Measurements from ENCODE around the gene PLEKHG3.
A peak's percentile ranks its signal among the peaks of the same experiment; 100 is the strongest.

PLEKHG3 gene

GRCh38 chr14:64763085-64763782 lies 59.0 kb downstream of the PLEKHG3 start:
- no peak for DNase-seq (ENCODE audit: low read depth, low spot score)

DNA sequence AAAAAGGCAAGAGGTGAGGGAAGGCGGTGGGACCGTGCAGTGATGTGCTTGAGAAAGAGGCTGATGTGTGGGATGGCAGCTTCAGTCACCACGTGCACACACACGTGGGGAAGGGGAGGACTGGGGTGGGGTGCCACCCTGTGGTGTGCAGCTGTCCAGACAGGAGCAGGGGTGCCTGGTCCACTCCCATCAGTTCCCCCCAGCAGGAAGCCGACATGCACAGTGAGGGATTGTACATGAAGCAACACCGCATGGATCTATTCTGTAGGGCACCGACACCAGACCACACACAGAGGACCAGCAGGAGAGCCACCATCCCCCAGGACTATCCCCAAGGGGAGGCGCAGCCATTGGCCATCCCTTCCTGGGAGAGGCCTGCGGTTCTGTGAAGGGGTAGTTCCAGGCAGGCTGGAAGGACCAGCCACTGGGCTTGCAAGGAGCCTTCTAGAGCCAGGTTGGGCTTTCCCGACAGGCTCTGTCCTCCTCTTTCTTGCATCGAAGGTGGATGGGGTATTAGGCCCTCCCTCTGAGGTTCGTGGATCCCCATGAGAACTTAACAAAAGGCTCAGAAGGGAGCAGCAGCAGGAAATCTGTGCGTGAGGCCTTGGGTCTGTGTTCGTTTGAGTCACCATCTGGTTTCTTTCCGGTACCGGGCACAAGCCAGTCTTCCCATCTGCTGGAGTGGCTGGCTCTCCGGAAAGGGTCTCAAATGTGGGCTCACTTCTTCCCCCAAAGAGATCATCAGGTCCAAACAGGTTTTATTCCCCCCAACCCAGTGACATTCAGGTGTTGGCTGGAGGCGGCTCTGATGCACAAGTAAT lies 59.8 kb downstream of the PLEKHG3 start:
- DNase-seq (ENCODE audit: low read depth, low spot score), result no peak

- peak; percentile 24 for DNase-seq (ENCODE audit: low read depth, low spot score)
Observed at GRCh38 chr14:64764641-64765520, 60.7 kb downstream of the PLEKHG3 start.

- DNase-seq (ENCODE audit: low read depth, low spot score), result no peak
Observed at GRCh38 chr14:64765740-64766302, 61.6 kb downstream of the PLEKHG3 start.

DNA sequence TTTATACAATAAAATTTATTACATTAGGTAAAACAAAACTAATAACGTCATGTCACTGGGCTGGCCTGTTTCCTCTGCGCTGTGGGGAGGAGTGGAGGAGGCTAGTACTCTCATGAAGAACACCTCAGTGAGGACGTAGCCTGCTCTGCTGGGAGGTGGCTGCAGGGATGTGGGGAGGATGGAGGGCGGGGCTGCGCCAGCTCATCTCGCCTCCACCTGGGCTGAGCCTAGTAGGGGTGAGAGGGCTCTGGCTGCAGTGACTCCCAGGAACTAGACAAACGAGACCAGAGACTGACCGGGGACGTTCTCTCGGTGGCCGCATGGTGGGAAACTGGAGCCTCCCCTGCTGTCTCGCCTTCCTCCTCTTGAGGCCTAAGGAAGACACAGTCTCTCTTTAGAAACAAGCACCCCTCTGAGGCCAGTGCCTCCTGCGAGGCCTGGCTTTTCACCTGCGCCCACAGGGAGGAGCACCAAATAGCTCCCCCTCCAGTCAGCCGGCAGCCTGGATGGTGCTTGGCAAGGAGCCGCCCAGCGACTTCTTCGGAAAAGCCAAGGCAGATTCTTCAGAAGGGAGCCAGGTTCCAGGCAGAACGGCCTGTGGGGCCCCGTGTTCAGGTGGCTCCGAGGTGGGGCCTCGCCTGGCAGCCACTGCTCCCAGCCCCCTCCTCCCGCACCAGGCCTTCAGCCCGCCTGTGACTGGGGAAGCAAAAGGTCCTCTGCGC lies 62.4 kb downstream of the PLEKHG3 start:
- DNase-seq (ENCODE audit: low read depth, low spot score), result no peak

GRCh38 chr14:64767215-64767964 lies 63.2 kb downstream of the PLEKHG3 start:
- no peak for DNase-seq (ENCODE audit: low read depth, low spot score)

DNA sequence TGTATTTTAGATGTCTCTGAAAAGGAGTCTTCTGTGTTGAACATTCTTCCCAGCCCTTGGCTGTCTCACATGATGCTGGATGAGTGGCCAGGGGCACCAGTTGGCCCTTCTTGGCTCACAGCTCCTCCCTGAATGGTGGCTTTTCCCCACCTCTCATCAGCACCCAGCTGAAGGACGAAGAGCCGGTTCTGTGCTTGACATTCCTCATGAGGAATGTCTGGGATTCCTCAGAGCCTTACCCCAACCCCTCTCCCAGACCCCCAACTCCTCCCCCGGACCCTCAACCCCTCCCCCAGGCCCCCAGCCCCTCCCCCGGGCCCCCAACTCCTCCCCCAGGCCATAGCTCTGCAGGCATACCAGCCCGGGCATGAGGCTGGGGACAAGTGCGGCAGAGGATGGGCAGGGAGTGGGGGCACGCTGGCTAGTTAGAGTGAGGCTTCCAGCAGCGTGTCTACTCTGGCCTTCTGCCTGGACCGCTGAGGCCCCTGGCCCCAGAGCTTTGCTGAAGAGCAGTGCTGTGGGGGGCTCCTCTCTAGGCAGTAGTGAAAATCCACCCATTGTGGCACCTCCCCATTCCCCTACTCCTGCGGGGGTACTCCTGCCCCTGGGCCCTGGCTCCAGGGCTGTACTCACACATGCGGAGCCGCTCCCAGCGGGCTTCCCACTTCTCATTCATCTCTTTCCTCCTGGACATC lies 64.3 kb downstream of the PLEKHG3 start:
- DNase-seq (ENCODE audit: low read depth, low spot score), result no peak

DNA sequence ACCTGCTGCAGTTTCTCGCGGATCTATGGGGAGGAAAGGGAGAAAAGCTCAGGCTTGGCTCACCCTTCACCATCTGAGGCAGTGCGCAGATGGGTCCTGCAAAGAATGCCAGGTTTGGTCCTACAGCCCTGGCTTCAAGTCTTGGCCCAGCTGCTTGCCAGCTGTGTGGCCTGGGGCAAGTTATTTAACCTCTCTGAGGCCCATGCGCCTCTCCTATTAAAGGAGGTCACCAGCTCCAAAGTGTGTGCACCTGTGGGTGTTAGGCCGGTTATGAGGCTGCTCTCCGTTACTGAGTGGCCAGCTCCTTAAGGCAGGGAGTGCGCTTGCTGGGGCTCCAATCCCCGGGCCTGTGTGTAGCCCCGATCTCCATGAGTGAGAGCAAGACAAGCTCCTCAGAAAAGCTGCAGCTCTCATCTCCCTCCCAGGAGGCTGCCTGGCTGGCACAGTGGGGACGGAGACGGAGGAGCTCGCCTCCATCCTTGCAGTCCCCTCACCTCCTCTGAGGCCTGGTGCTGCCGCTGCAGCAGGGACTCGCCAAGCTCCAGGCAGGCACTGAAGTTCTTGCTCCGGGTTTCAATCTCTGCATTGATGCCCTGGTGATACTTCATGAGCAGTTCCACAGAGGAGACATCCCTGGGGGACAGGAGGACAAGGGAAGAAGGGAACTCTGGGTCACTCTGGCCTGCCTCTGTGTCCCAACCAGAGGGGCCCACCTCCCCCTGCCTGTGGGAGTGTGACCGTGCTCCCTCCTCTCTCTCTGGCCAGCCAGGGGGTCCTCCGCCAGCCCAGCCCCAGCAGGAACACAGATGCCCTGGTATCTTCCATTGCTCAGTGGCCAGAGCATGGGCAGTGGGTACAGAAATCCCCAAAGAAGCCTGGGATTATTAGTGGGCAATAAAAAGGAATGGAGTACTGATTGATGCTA lies 65.1 kb downstream of the PLEKHG3 start:
- DNase-seq (ENCODE audit: low read depth, low spot score), result no peak

DNA sequence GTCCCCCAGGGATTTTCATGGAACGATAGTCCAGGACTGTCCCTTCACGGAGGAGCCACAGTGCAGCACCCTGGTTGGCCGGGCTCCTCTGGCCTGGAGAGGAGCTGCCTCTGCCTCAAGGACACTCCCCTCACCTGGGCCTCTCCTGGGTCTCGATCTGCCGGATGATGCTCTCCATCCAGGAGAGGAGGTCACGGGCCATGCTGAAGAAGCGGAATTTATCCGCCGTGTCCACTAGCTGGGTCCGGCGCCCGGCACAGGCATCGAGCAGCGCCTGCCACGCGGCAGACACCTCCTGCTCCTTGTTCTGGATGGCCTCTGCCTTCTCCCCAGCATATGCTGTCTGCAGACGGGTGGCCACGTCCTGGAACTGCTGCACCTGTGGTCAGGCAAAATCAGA lies 66.5 kb downstream of the PLEKHG3 start:
- DNase-seq (ENCODE audit: low read depth, low spot score), result no peak

DNA sequence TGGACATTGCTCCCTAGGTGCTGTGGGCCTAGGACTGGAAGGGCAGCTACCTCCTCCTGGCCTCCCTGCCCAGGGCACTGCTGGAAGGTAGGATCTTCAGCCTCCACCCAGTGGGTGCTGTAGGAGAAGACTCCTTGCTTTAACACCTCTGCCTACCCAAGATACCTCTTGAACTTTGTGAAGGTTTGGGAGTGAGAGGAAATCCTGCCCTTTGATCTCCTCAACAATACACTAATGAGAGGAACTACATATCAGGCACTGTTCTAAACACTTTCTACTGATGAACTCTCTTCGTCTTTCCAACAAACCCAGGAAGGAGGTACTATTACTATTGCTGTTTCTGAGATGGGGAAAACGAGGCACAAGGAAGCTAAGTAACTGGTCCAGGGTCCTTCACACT lies 66.9 kb downstream of the PLEKHG3 start:
- DNase-seq (ENCODE audit: low read depth, low spot score), result no peak

GRCh38 chr14:64772397-64772950 lies 68.2 kb downstream of the PLEKHG3 start:
- no peak for DNase-seq (ENCODE audit: low read depth, low spot score)

GRCh38 chr14:64773046-64773445 lies 68.8 kb downstream of the PLEKHG3 start:
- no peak for DNase-seq (ENCODE audit: low read depth, low spot score)

DNA sequence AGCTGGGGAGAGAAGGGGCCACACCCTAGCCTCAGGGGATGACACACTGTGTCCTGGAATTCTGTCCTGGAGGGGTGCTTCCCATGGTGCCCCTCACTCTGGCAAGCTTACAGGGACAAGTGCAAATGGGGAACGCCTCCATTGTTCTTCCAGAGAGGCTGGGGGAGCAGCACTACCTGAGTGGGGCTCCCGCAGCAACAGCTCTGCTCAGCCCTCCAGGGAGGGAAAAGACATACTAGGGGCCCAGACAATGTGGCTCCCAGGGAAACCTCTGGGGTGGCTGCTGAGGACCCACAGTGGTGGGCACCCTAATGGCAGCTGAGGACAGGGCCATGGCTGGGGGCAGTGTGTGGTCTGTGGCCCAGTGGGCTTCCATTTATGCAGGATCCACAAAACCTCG lies 69.4 kb downstream of the PLEKHG3 start:
- no peak for DNase-seq (ENCODE audit: low read depth, low spot score)

DNA sequence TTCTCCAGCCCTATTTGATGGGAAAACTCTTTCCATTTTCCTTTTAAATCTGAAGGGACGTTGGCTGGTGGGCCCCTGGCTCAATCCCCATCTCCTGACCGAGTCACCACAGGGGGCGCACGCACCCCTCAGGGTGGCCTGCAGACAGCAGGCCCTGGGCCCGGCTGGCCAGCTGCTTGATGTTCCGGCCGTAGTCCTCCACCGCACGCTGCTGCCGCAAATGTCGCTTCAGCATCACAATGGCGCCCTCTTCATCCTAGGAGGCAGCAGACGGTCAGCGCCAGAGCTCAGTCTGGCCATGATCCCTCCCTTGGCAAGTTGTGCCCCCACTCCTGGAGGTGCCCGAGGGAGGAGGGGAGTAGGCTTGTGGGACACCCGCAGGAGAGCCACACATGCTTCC lies 70.0 kb downstream of the PLEKHG3 start:
- DNase-seq (ENCODE audit: low read depth, low spot score), result no peak

- no peak for DNase-seq (ENCODE audit: low read depth, low spot score)
Observed at GRCh38 chr14:64775081-64775777, 71.0 kb downstream of the PLEKHG3 start.

DNA sequence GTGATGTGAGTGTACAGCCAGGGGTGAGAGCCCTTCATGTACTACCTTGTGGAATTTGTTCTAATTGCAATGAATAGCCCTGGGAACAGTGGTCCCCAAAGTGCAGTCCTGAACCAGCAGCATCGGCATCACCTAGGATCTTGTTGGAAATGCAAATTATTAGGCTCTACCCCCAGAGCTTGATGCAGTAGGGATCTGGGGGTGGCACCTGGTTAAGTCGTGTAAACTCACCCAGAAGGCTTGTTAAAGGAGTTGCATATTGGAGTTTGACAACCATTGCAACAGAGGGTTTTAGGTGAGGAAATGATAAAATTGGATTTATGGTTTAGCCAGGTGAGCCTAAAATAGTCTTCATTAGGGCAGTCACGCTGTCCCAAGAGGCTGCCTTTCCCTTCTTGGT lies 73.2 kb downstream of the PLEKHG3 start:
- DNase-seq (ENCODE audit: low read depth, low spot score), result no peak

GRCh38 chr14:64778104-64778754 lies 74.0 kb downstream of the PLEKHG3 start:
- no peak for DNase-seq (ENCODE audit: low read depth, low spot score)
